Tongue (tissue), 3 donors: ENCODE data around the gene RCOR1. TPM values are rescaled to one million over a fixed set of nuclear protein-coding genes. Genes with fewer than 3 reads are reported as not detected.

Source experiments
- DNase-seq: peaks from one replicate; pipeline ENCODE4 v3.0.0-alpha.2; 2015
- small RNA-seq: library from RNA; depleted of rRNA; stranded (forward); fragments of <200 nt; gene quantifications from one replicate; pipeline ENCODE3, GENCODE V24; 2014; ENCODE audit warnings: low replicate concordance
- total RNA-seq: library from RNA; depleted of rRNA; stranded (reverse); fragments of >200 nt; gene quantifications from one replicate; pipeline ENCODE4 v1.2.3, GENCODE V29; 2014

Gene RCOR1
- total RNA-seq, 1 donor from 2014 or later, result 25.4 TPM

- DNase-seq, result peak; percentile 74
Measured at GRCh38 chr14:102776761-102777710, 184.6 kb downstream of the RCOR1 start, which contains the start of gene TRAF3. TSS of gene TRAF3 (plus strand) at chr14:102777449. CDS start at chr14:102870202, 92,753 bp downstream.

- DNase-seq, result no peak
Measured at GRCh38 chr14:102777711-102778337, 185.4 kb downstream of the RCOR1 start.

GRCh38 chr14:102778338-102779083, 186.1 kb downstream of the RCOR1 start:
- DNase-seq, result peak; percentile 46

GRCh38 chr14:102779084-102779462, 186.6 kb downstream of the RCOR1 start:
- DNase-seq, result peak; percentile 29

- peak; percentile 18 for DNase-seq
Measured at GRCh38 chr14:102779574-102780315, 187.3 kb downstream of the RCOR1 start.

Small RNAs within 50 kb of the gene (small RNA-seq; reads per million reads assigned to genes)
- gene RF00019 (not detected), gene RN7SL546P (not detected)

Other genes starting within 250 kb of the RCOR1 start
- gene CINP, start 229.8 kb upstream of the RCOR1 start, total RNA-seq, result 41.3 TPM
- 29.7 TPM for gene TECPR2, start 229.7 kb upstream of the RCOR1 start, total RNA-seq
- gene ANKRD9, start 82.9 kb upstream of the RCOR1 start, total RNA-seq, result 42.1 TPM
- 27.5 TPM for gene TRAF3, start 184.8 kb downstream of the RCOR1 start, total RNA-seq